ENCODE data around the gene ATG10. TPM values are rescaled to one million over a fixed set of nuclear protein-coding genes. Genes with fewer than 3 reads are reported as not detected.

Gene ATG10
- total and polyA plus RNA-seq, 2 of the 13 experiments (the other 11 are each of a cell fraction or from before 2014, with no cell fraction given) = 2.0 to 5.7 TPM

GRCh38 chr5:81986126-81986525 lies 14.3 kb downstream of the ATG10 start:
- no TSS peak for BruUV-seq (replicated peaks)
- Histone ChIP-seq H2AFZ (ENCODE audit: low read length) (no peak overlapping the region), H4K20me1 (ENCODE audit: insufficient read depth, low read length) (no peaks in the 10 kb centered on the region), H3K9me3 (ENCODE audit: low read length) (no peaks in the 10 kb centered on the region), H3K27ac (ENCODE audit: extremely low read length, insufficient read depth, low read length) (no peak overlapping the region), H3K4me3 (replicated peaks in 1 of 3; ENCODE audit: insufficient read depth in 1 of 3, low read depth in 2 of 3, low read length in 3 of 3) (no peak overlapping the region), H3K4me2 (ENCODE audit: low read depth, low read length) (no peak overlapping the region), H3K27me3 (ENCODE audit: control insufficient read depth in 1 of 2, insufficient read depth in 2 of 2, low read length in 2 of 2) (no peaks in the 10 kb centered on the region), H3K4me1 (ENCODE audit: insufficient read depth, low read length) (0 out of 2 replicates have a peak, but pooled peaks cover 8% of the 10 kb centered on the region), H3K79me2 (ENCODE audit: insufficient read depth, low read length) (no peaks in the 10 kb centered on the region), H3K36me3 (replicated peaks in 1 of 2; ENCODE audit: control insufficient read depth in 1 of 2, insufficient read depth in 2 of 2, low read length in 2 of 2) (no peaks in the 10 kb centered on the region), H3K9ac (ENCODE audit: insufficient read depth, low read depth, low read length) (no peak overlapping the region)
- FAIRE-seq (no peak), DNase-seq (ENCODE audit: low spot score) (no peak), ATAC-seq (no peak)
- ChIA-PET POLR2A (no interaction called here), CTCF (ENCODE audit: low intra/inter-chr PET ratio, low total read pairs) (no interaction called here)
- intact Hi-C loops (cut with micrococcal nuclease; ENCODE audit: unreplicated experiment) = no loop called here
- WGBS (ENCODE audit: low lambda C conversion rate) = 92% methylated on average over 9 of the region's 9 CpGs
- in situ Hi-C loops (cut with HindIII; ENCODE audit: extremely low pct_ligation_motif_present, low pct_unique_long_range_greater_than_20kb) = no loop called here
- TF ChIP-seq ATF4 (CRISPR knock-in tag; IDR thresholded peaks at IDR 0.05) (no peak), FOXK2 (IDR thresholded peaks at IDR 0.05) (no peak), ZKSCAN5 (CRISPR knock-in tag; IDR thresholded peaks at IDR 0.05) (no peak), ZNF674 (CRISPR knock-in tag; IDR thresholded peaks at IDR 0.05; ENCODE audit: low read depth) (no peak), SP1 (IDR thresholded peaks at IDR 0.05) (no peak), SP1 (CRISPR knock-in tag; IDR thresholded peaks at IDR 0.05) (no peak), HNF4G (IDR thresholded peaks at IDR 0.05; ENCODE audit: borderline replicate concordance, low read depth, low read length) (no peak), HNF4G (CRISPR knock-in tag; IDR thresholded peaks at IDR 0.05; ENCODE audit: borderline replicate concordance, low read depth) (no peak), DDIT3 (CRISPR knock-in tag; IDR thresholded peaks at IDR 0.05) (no peak), ZBTB8A (CRISPR knock-in tag; IDR thresholded peaks at IDR 0.05; ENCODE audit: borderline replicate concordance, low read depth) (no peak), ZNF337 (CRISPR knock-in tag; IDR thresholded peaks at IDR 0.05; ENCODE audit: borderline replicate concordance, low read depth) (no peak), ZNF792 (CRISPR knock-in tag; IDR thresholded peaks at IDR 0.05) (no peak), ZNF768 (CRISPR knock-in tag; IDR thresholded peaks at IDR 0.05) (no peak), KDM3A (CRISPR knock-in tag; IDR thresholded peaks at IDR 0.05; ENCODE audit: low read depth) (no peak), SIX4 (CRISPR knock-in tag; IDR thresholded peaks at IDR 0.05) (no peak)
